GM18858 (cell line): Measurements from ENCODE around the gene PRAMEF17.
"Not testable (repeated sequence)": the region's sequence is repeated elsewhere in the genome, so short reads cannot be mapped to it uniquely, and the experiment has no call there.

Source experiments
- ATAC-seq: cut with Tn5 transposase; IDR thresholded peaks from one replicate; pipeline ENCODE4 v1.9.1; 2021; ENCODE audit not compliant: unreplicated experiment

Gene PRAMEF17, protein sequence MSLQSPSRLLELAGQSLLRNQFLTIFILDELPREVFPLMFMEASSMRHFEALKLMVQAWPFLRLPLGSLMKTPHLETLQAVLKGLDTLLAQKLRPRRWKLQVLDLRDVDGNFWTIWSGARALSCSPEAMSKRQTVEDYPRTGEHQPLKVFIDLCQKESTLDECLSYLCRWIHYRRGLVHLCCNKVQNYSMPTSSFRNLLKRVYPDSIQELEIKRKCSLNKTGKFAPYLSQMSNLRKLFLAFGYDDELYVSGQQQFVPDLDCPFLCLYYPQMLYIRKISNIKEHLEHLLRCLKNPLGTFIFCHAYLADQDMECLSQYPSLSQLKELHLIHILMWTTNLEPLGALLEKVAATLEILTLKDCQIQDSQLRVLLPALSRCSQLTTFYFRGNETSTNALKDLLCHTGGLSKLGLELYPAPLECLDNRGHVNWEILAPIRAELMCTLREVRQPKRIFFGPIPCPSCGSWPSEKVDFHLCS

GRCh38 chr1:13389332-13389731 is at the start of gene PRAMEF17:
Gene PRAMEF17, plus strand, starts transcription at chr1:13389632. Its CDS starts 26 bp downstream, at chr1:13389658.
- ATAC-seq, result not testable (repeated sequence)

GRCh38 chr1:13342496-13342895 is 46.9 kb upstream of the PRAMEF17 start:
- not testable (repeated sequence) for ATAC-seq

- not testable (repeated sequence) for ATAC-seq
These were observed 42.4 kb upstream of the PRAMEF17 start, which contains the start of gene PRAMEF14 for GRCh38 chr1:13347034-13347433. Gene PRAMEF14, minus strand, starts transcription at chr1:13347134. Its CDS starts 1,820 bp downstream, at chr1:13345314.

- not testable (repeated sequence) for ATAC-seq
These were observed 36.0 kb upstream of the PRAMEF17 start for GRCh38 chr1:13353476-13353875.

GRCh38 chr1:13354475-13354874 is 35.0 kb upstream of the PRAMEF17 start:
- ATAC-seq, result not testable (repeated sequence)

DNA sequence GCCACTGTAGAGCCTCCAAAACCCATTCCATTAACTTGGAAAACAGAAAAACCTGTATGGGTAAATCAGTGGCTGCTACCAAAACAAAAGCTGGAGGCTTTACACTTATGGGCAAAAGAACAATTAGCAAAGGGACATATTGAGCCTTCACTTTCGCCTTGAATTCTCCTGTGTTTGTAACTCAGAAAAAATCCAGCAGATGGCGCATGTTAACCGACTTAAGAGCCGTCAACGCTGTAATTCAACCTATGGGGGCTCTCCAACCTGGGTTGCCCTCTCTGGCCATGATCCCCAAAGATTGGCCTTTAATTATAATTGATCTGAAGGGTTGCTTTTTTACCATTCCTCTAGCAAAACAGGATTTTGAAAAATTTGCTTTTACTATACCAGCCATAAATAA is 32.7 kb upstream of the PRAMEF17 start:
- ATAC-seq, result not testable (repeated sequence)

- not testable (repeated sequence) for ATAC-seq
These were observed 27.1 kb upstream of the PRAMEF17 start for GRCh38 chr1:13362364-13362763.

GRCh38 chr1:13364928-13365327 is 24.5 kb upstream of the PRAMEF17 start:
- not testable (repeated sequence) for ATAC-seq

- not testable (repeated sequence) for ATAC-seq
These were observed 22.9 kb upstream of the PRAMEF17 start for GRCh38 chr1:13366536-13366935.

- not testable (repeated sequence) for ATAC-seq
These were observed 20.9 kb upstream of the PRAMEF17 start for GRCh38 chr1:13368544-13368943.

DNA sequence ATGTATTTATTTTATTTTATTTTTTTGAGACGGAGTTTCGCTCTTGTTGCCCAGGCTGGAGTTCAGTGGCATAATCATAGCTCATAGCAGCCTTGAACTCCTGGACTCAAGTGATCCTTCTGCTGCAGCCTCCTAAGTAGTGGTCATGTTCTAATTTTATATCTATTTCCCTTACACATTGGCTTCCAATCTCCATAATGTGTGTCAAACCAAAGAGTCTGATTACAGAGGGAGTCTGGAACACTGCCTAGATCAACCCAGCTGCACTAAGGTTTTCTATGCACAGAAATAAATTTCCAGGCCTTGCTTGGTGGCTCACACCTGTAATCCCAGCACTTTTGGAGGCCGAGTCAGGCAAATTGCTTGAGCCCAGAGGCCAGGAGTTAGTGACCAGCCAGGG is 10.4 kb upstream of the PRAMEF17 start:
- ATAC-seq, result not testable (repeated sequence)

- not testable (repeated sequence) for ATAC-seq
These were observed 9.1 kb upstream of the PRAMEF17 start for GRCh38 chr1:13380380-13380779.

GRCh38 chr1:13393004-13393403 is 3.6 kb downstream of the PRAMEF17 start:
- not testable (repeated sequence) for ATAC-seq

GRCh38 chr1:13394761-13395160 is 5.3 kb downstream of the PRAMEF17 start:
- not testable (repeated sequence) for ATAC-seq

- not testable (repeated sequence) for ATAC-seq
These were observed 5.9 kb downstream of the PRAMEF17 start for GRCh38 chr1:13395311-13395710.

GRCh38 chr1:13407811-13408210 is 18.4 kb downstream of the PRAMEF17 start:
- no peak for ATAC-seq

DNA sequence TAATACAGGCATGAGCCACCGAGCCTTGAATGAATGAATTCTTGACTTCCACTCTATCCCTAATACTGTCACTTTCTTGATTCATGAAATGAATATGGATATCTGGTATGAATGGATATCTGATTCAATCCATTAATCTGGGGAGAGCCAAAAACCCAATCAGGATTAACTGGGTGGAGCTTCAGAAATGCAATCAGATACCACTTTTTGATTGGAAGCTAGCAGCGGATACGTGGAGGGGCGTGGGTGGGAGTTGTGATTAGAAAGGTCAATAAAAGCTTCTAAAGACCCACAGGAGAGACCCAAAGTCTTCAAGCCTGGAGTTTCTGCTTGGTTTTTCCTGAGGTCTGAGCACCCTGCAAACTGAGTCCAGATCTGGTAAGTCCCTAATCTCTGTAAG is 20.7 kb downstream of the PRAMEF17 start, which contains the start of gene PRAMEF20:
Gene PRAMEF20 (plus strand): TSS at position 301 of the 400 bp plus-strand sequence. CDS start 5,905 bp downstream, outside the sequence.
- not testable (repeated sequence) for ATAC-seq

DNA sequence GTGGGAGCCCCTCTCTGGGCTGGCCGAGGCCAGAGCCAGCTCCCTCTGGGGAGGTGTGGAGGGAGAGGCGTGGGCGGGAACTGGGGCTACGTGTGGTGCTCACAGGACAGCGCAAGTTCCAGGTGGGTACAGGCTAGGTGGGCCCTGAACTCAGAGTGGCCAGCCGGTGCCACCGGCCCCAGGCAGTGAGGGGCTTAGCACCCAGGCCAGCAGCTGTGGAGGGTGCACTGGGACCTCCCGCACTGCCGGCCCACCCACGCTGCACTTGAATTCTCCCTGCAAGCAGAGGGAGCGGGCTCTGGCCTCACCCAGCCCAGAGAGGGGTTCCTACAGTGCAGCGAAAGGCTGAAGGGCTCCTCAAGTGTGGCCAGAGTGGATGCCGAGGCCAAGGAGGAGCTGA is 41.1 kb downstream of the PRAMEF17 start:
- no peak for ATAC-seq

DNA sequence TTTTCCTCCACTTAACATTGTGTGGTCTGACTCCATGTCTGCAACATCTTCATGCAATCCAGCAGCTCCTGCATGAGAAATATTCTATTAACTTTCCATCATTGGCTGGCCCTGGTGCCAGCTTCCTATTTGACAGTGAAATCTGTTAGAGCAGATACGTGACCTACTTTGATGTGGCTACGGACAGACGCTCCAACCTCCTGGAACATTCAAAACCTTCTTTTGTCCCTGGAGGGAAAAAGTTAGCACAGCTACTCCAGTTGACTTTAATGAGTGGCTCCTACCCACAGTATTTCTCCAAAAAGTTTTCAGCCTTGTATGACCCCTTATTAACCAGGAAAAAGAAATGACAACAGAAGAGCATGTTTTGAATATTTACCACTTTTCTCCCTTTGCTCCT is 42.8 kb downstream of the PRAMEF17 start:
- ATAC-seq, result no peak

DNA sequence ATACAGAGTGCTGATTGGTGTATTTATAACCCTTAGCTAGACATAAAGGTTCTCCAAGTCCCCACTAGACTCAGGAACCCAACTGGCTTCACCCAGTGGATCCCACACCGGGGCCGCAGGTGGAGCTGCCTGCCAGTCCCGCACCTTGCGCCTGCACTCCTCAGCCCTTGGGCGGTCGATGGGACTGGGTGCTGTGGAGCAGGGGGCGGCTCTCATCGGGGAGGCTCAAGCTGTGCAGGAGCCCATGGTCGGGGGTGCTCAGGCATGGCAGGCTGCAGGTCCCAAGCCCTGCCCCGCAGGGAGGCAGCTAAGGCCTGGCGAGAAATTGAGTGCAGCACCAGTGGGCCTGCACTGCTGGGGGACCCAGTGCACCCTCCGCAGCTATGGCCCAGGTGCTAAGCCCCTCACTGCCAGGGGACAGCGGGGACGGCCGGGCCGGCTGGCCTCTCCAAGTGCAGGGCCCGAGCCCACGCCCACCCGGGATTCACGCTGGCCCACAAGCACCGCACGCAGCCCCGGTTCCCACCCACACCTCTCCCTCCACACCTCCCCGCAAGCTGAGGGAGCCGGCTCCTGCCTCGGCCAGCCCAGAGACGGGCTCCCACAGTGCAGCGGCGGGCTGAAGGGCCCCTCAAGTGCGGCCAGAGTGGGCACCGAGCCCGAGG is 44.4 kb downstream of the PRAMEF17 start:
- ATAC-seq, result not testable (repeated sequence)

GRCh38 chr1:13435458-13435857 is 46.0 kb downstream of the PRAMEF17 start:
- ATAC-seq, result no peak
